ENCODE results near the gene GRIFIN.

Gene GRIFIN

DNA sequence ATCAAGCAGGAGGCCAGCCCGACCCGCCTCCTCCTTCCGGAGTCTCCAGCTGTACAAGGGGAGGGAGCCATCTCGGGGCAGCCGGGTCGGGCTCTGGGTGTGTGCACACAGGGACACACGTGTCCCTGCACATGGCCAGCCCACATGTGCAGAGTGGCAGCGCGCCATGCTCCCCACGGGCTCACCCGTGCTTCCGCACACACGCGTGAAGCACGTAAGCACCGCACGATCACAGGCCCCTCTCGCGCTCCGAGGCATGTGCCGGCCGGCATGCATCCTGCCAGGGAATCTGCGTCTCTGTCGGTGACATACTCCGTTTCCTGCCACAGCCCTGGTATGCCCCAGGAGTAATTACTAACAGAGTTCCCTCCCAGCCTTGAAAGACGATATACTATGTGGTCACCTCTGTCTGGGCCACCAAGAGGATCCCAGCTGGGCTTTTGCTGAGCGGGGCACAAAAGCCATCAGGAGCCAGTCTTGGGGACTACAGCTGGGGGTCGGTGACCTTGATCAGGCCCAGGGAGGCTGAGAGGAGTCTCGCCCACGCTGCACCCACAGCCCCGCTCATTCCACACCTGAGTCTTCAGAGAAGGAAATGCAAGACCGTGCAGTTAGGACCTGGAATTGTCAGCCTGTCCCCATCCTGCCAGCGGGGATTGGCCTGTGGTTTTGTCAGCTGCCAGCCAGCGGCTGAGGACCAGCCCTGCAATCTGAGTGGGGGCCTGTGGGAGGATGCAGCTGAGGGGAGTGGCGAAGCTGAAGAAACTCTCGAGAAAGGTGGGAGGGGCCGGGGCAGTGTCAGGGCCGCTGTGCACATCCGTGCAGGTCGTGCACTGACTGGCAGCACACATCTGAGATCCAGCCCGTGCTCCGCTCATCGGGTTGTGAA lies 32.4 kb upstream of the GRIFIN start:
- Histone ChIP-seq H3K27me3 (ENCODE audit: low read depth) (no peaks in the 10 kb centered on the region), H3K4me3 (no peak overlapping the region), H3K9me3 (no peaks in the 10 kb centered on the region), H3K4me1 (no peaks in the 10 kb centered on the region), H3K36me3 (replicated peaks) (no peaks in the 10 kb centered on the region)
- no peak for DNase-seq (ENCODE audit: low spot score in 2 of 2)
- in situ Hi-C loops (cut with MboI; ENCODE audit: low sequenced_read_pairs): no loop called here

DNA sequence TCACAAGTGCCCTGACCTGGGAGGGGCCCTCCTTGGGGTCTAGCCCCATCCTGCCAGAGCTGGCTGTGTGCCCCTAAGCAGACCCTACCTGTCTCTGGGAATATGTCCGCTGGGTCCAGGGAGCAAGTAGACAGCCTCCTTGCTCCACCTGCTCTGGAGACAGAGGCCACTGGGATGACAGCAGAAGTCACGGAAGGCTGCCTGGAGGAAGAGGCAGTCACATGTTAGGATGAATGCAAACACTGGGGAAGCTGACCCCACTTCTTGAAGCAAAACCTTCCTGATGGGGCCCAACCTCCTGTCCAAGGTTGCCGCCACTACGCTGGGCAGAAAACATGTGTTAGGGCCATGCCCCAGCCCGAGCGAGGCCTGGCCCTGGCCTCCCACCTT lies 31.7 kb upstream of the GRIFIN start:
- H3K36me3 ChIP-seq (replicated peaks): no peaks in the 10 kb centered on the region
- no peak for DNase-seq (ENCODE audit: low spot score in 2 of 2)
- H3K4me1 ChIP-seq: no peaks in the 10 kb centered on the region
- no peaks in the 10 kb centered on the region for H3K27me3 ChIP-seq (ENCODE audit: low read depth)
- H3K4me3 ChIP-seq: no peak overlapping the region
- in situ Hi-C loops (cut with MboI; ENCODE audit: low sequenced_read_pairs): no loop called here
- H3K9me3 ChIP-seq: no peaks in the 10 kb centered on the region

DNA sequence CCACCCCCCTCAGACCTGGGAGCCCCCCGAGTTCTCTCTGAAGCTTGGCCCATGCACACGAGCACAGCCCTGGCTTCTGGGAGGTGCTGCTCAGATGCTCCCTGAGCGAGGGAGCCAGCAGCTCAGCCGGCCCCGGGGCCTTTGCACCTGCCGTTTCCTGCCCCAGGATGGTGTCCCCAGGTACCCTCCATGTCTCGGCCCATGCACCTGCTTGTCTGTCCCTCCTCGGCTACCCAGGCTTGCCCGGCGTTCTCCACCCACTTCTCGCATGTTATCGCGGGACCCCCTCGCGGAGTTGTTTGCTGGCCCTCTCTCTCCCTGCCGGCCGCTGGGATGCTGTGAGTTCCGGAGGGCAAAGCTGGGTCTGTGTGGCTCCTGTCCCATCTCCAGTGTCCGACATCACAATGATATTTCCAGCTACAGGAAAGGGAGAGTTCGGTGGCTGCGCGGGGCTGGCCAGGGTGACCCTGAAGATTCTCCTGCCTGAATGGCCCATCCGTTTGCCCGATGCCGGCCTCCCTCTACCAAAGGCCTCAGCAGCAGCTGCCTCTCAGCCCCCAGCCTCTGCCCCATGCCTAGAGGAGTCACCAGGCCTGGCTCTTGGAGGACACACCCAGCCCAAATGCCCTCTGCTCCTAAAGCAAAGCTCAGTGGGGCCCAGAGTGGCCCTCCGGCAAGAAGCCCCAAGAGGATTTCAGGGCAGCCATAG lies 31.2 kb upstream of the GRIFIN start:
- Histone ChIP-seq H3K4me3 (no peak overlapping the region), H3K9me3 (no peaks in the 10 kb centered on the region), H3K36me3 (replicated peaks) (no peaks in the 10 kb centered on the region), H3K4me1 (no peaks in the 10 kb centered on the region), H3K27me3 (ENCODE audit: low read depth) (no peaks in the 10 kb centered on the region)
- DNase-seq (ENCODE audit: low spot score in 2 of 2): no peak
- in situ Hi-C loops (cut with MboI; ENCODE audit: low sequenced_read_pairs): no loop called here

DNA sequence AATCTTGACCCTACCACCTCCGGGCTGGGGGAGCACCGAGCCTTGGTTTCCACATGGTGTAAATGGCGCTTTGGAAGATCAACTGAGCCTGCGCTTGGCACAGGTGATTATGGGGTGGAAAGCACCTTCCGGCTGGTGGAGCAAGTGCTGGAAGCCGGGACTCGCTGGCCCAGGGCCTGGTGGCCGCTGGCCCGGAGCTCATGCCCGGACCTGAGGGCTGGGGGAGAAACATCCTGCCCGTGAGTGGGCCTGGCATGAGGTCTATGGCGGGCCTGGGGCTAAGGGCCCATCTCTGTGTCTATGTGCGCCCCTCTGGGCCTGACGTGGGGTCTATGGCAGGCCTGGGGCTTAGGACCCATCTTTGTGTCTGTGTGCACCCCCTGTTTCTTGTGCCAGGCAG lies 29.2 kb upstream of the GRIFIN start:
- no peak for DNase-seq (ENCODE audit: low spot score in 2 of 2)
- no peaks in the 10 kb centered on the region for H3K9me3 ChIP-seq
- no peaks in the 10 kb centered on the region for H3K4me1 ChIP-seq
- H3K36me3 ChIP-seq (replicated peaks): no peaks in the 10 kb centered on the region
- no peaks in the 10 kb centered on the region for H3K27me3 ChIP-seq (ENCODE audit: low read depth)
- in situ Hi-C loops (cut with MboI; ENCODE audit: low sequenced_read_pairs): no loop called here
- no peak overlapping the region for H3K4me3 ChIP-seq

DNA sequence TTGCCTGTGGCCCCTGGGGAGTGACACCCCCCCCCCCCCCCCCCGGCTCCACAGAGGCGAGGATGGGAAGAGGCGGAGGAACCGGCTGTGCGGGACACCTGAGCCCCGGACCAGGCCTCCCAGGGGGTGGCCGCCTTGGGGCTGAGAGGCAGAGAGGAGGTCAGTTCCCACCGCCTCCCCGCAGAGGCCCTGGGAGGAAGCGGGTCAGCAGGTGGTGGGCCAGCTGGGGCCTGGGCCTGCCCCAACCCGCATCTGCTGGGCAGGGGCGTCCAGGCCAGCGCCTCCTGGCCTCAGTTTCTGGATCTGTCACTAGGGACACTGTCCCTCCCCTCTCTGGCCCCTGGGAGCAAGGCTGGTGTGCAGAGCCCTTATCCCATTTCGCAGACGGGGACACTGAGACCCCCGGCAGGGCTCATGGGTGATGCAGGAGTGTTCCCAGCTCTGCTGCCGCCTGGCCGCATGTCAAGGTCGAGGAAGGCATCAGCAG lies 28.7 kb upstream of the GRIFIN start:
- Histone ChIP-seq H3K36me3 (replicated peaks) (no peaks in the 10 kb centered on the region), H3K4me1 (no peaks in the 10 kb centered on the region), H3K27me3 (ENCODE audit: low read depth) (no peaks in the 10 kb centered on the region), H3K4me3 (no peak overlapping the region), H3K9me3 (no peaks in the 10 kb centered on the region)
- in situ Hi-C loops (cut with MboI; ENCODE audit: low sequenced_read_pairs): no loop called here
- DNase-seq (ENCODE audit: low spot score in 2 of 2): no peak

DNA sequence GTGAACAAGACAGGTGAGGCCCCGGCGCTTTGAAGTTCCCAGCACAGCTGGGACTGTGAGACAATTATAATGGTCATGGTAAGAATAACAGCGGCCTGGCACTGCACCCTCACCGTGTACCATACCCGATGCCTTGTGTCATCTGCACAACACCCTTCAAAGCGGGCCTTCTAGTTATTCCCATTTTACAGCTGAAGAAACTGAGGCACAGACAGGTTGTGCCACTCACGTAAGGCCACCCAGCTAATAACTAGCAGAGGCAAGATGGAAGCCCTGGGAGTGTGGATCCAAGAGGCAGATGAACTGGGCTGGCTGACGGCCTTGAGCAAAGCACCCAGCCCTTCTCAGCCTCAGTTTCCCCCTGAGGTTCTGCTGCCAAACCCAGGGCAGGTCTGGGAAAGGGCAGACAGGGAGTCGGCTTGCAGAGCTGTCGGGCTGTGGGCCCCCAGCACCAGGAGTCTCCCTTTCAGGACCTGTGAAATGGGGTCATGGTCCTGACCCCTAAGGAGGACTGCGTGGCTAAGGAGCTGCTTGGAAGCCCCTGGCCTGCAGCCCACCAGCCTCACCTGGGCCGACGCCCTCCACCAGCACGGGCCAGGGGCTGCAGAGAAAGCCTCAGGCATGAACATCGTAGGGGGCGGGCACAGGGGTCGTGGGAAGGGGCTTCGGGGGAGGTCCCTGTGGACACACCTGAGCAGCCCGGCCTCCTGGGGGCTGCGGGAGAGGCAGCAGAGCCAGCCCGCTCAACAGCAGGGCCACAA lies 28.1 kb upstream of the GRIFIN start:
- no peaks in the 10 kb centered on the region for H3K9me3 ChIP-seq
- in situ Hi-C loops (cut with MboI; ENCODE audit: low sequenced_read_pairs): no loop called here

DNA sequence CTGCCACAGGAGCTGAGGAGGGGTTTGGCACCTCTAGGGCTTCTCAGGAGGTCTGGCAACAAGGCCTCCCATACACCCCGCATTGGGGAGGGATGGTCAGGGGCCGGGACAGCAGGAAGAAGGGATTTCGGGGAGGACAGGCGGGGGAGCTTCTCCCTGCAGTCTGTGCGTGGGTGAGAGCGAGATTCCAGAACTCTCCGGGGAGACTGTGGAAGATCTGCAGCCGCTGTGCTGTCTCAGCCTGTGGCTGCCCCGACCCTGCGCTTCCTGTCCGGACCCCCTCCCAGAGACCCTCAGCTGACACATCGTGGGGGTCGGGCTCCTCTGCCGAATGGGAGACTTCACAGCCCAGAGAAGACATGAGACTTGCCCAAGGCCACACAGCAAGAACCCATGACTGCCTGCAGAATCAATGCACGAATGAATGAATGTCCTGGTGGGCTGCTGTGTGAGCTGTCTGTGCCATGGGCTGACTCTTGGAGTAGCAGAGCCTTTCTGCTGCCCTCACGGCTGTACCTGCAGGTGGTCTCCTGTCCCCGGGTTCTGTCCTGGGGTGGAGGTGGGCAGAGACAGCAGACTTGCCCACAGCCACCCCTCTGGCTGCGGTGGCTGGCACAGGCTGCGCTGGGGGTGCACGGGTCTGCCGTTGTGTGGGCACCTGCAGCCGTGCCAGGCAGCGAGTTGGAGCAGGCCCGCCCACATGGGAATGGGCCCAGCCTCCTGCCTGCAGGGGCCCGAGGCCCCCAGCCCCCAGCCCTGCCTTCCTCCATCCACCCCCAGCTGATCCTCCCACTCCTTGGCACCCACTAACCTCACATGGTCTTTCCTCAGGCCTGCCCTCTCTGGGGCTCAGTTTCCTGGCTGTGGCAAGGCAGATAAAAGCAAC lies 27.1 kb upstream of the GRIFIN start:
- H3K4me3 ChIP-seq: no peak overlapping the region
- no peaks in the 10 kb centered on the region for H3K27me3 ChIP-seq (ENCODE audit: low read depth)
- H3K9me3 ChIP-seq: no peaks in the 10 kb centered on the region
- H3K4me1 ChIP-seq: no peaks in the 10 kb centered on the region
- in situ Hi-C loops (cut with MboI; ENCODE audit: low sequenced_read_pairs): no loop called here
- H3K36me3 ChIP-seq (replicated peaks): no peaks in the 10 kb centered on the region
- DNase-seq (ENCODE audit: low spot score in 2 of 2): no peak

More for the DNA sequence above, 28.1 kb upstream of the GRIFIN start:
- no peak for DNase-seq (ENCODE audit: low spot score in 2 of 2)
- no peaks in the 10 kb centered on the region for H3K4me1 ChIP-seq
- no peaks in the 10 kb centered on the region for H3K27me3 ChIP-seq (ENCODE audit: low read depth)
- no peak overlapping the region for H3K4me3 ChIP-seq
- H3K36me3 ChIP-seq (replicated peaks): no peaks in the 10 kb centered on the region

DNA sequence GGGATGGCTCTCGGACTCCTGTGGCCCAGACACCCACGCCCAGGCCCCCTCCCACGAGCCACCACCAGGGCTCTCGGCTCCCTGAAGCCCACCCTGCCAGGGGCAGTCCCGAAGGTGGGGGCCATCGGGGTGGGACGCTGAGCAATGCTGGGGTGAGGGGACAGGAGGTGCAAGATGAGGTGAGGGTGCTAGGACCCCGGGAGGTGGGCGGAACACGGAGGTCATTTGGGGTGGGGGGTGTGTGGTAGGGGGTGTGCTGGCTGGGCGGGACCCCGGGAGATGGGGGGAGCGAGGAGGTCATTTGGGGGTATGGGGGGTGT lies 26.4 kb upstream of the GRIFIN start:
- no peak for DNase-seq (ENCODE audit: low spot score in 2 of 2)
- Histone ChIP-seq H3K4me1 (no peaks in the 10 kb centered on the region), H3K4me3 (no peak overlapping the region), H3K36me3 (replicated peaks) (no peaks in the 10 kb centered on the region), H3K9me3 (no peaks in the 10 kb centered on the region), H3K27me3 (ENCODE audit: low read depth) (no peaks in the 10 kb centered on the region)
- in situ Hi-C loops (cut with MboI; ENCODE audit: low sequenced_read_pairs): no loop called here

DNA sequence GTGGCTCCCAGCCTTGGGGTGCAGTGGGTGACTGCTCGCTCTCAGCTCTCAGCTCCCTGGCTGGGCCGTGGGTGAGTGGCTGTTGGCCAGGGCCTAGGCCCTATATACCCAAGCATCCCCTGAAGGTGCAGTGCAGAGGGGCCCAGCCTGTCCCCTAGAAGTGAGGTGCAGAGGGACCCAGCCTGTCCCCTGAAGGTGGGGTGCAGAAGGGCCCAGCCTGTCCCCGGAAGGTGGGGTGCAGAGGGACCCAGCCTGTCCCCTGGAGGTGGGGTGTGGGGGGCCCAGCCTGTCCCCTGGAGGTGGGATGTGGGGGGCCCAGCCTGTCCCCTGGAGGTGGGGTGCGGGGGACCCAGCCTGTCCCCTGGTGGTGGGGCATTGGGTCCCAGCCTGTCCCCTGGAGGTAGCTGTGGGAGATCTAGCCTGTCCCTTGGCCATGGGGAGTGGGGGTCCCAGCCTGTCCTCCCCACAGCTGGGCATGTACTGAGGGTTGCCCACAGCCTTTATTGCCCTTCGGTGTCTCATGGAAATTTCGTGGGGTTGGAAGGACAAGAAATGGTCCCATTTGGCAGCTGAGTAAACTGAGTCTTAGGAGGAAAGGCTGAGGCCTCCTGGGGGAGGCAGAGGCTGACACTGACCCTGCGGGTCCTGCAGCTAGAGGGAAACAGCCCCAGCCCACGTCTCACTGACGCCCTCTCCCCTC lies 25.9 kb upstream of the GRIFIN start:
- in situ Hi-C loops (cut with MboI; ENCODE audit: low sequenced_read_pairs): no loop called here
- Histone ChIP-seq H3K9me3 (no peaks in the 10 kb centered on the region), H3K4me3 (no peak overlapping the region), H3K36me3 (replicated peaks) (no peaks in the 10 kb centered on the region), H3K27me3 (ENCODE audit: low read depth) (no peaks in the 10 kb centered on the region), H3K4me1 (no peaks in the 10 kb centered on the region)
- DNase-seq (ENCODE audit: low spot score in 2 of 2): no peak

DNA sequence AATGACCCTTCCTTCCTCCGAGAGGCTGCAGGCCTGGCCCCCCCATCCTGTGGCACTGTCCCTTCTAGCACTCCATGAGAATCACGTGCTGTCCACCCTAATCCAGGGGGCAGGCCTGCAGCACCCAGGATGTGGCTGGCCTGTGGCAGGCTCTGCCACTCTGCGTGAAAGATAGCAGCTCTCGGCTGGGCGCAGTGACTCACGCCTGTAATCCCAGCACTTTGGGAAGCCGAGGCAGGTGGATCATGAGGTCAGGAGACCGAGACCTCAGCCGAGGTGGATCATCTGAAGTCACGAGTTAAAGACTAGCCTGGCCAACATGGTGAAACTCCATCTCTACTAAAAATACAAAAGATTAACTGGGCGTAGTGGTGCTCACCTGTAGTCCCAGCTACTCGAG lies 24.5 kb upstream of the GRIFIN start:
- in situ Hi-C loops (cut with MboI; ENCODE audit: low sequenced_read_pairs): no loop called here
- H3K4me1 ChIP-seq: no peaks in the 10 kb centered on the region

DNA sequence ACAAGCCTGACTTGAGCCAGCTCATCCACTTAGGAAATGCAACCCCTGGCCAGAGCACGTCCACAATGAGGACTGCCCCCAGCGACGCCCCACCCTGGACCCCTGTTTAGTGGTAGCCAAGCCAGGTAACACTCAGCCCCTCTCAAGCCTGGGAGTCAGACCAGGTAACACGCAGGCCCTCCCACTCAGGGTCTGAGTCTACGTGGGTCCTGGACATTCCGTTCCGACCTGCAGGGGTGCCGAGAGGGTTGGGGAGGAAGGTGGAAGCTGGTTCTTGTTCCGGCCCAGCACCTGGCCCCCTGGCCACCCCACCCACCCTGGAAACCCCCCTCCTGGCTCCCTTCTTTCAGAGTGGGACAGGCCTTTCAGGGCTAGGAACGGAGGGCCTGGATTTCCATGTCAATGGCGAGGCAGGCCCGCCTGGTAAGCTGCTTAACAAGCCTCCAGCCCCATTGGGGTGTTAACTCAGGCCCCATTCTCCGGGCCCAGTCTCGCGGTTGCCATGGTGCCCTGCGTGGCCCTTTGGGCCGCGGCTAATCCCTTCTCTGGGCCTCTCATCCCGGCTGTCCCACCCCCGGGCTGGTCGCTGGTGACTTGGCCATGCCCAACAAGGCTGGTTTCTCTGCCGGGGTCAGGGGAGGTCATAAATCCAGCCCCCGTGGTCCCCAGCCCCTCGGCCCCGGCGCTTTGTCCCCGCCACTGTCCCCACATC lies 23.7 kb upstream of the GRIFIN start:
- Histone ChIP-seq H3K9me3 (no peaks in the 10 kb centered on the region), H3K4me1 (no peaks in the 10 kb centered on the region), H3K4me3 (no peak overlapping the region), H3K27me3 (ENCODE audit: low read depth) (no peaks in the 10 kb centered on the region), H3K36me3 (replicated peaks) (no peaks in the 10 kb centered on the region)
- in situ Hi-C loops (cut with MboI; ENCODE audit: low sequenced_read_pairs): no loop called here
- peak in 1 of 2 experiments; percentile 45 for DNase-seq (ENCODE audit: low spot score in 2 of 2)

More for the DNA sequence above, 24.5 kb upstream of the GRIFIN start:
- H3K27me3 ChIP-seq (ENCODE audit: low read depth): no peaks in the 10 kb centered on the region
- H3K9me3 ChIP-seq: no peaks in the 10 kb centered on the region
- no peak overlapping the region for H3K4me3 ChIP-seq
- DNase-seq (ENCODE audit: low spot score in 2 of 2): no peak
- H3K36me3 ChIP-seq (replicated peaks): no peaks in the 10 kb centered on the region

DNA sequence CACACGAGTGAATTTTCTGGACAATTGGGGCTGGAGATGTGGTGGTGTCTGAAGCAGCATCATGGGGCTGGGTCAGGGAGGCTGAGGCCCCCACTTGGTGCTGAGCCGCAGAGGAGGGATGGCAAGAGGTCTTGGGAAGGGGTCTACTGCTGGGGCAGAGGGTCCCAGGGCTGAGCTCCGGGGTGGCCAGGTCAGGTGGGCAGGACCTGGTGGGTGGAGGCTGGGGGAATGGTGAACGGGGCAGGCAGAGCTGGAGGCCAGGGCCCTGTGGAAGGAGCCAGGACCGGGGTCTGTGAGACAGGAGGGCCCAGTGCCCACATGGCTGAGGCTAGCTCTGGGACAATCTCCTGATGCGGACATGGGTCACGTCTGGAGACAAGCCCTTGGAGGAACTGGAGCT lies 23.0 kb upstream of the GRIFIN start:
- no peaks in the 10 kb centered on the region for H3K4me1 ChIP-seq
- no peak overlapping the region for H3K4me3 ChIP-seq
- no peaks in the 10 kb centered on the region for H3K9me3 ChIP-seq
- DNase-seq (ENCODE audit: low spot score in 2 of 2): no peak
- H3K27me3 ChIP-seq (ENCODE audit: low read depth): no peaks in the 10 kb centered on the region
- no peaks in the 10 kb centered on the region for H3K36me3 ChIP-seq (replicated peaks)
- in situ Hi-C loops (cut with MboI; ENCODE audit: low sequenced_read_pairs): no loop called here
